ENCODE measurements around the gene RGR. TPM values are rescaled to one million over a fixed set of nuclear protein-coding genes. Genes with fewer than 3 reads are reported as not detected.

RGR gene
- polyA plus RNA-seq, 2 of the 4 experiments (the other 2 are of a cell fraction) = not detected

DNA sequence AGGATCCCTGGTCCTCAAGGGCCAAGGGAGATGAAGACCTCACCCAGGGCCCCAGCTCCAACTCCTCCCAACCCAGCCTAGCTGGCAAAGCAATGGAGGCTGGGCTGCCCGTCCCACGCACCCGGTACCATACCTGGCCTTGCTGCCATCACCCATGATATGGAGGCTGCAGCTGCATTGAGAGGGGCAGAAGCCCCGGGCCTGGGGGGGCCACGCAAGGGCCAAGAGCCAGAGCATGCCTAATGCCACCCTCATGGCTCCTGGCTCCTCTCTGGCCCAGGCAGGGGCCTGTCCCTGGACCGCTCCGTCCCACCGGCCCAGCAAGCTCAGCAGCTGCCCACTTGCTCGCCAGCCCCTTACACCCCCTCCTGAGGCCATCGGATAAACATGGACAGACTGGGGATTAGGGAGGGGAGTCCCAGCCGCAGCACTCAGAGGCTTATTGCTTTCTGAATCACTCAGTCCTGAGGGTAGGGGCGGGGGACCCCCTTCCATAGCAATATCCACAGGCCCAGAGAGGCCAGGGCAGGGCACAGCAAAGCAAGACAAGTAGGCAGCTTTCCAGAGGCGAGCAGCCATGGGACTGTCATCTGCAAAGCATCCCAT is 3.6 kb upstream of the RGR start, which contains the start of gene LRIT1:
LRIT1 (minus strand) TSS at position 362 of the 606 bp plus-strand sequence; CDS start at position 255, 107 bp downstream.
- ATAC-seq (no peak), FAIRE-seq (no peak), DNase-seq (ENCODE audit: low read depth in 1 of 2, low spot score in 1 of 2) (no peak)
- Histone ChIP-seq H3K4me2 (no peak within 1 kb of the TSS), H3K4me1 (no peaks in the 10 kb centered on the region), H3K4me3 (no peak within 1 kb of the TSS), H3K9me3 (no peaks in the 10 kb centered on the region), H3K27ac (no peak within 1 kb of the TSS)
- TF ChIP-seq NFE2L2 (conservative IDR thresholded peaks at IDR 0.05; ENCODE audit: low read length) = no peak
- TF ChIP-seq, protein P1, sequence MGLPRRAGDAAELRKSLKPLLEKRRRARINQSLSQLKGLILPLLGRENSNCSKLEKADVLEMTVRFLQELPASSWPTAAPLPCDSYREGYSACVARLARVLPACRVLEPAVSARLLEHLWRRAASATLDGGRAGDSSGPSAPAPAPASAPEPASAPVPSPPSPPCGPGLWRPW (IDR thresholded peaks at IDR 0.05) = no peak
- TF ChIP-seq, protein P2, sequence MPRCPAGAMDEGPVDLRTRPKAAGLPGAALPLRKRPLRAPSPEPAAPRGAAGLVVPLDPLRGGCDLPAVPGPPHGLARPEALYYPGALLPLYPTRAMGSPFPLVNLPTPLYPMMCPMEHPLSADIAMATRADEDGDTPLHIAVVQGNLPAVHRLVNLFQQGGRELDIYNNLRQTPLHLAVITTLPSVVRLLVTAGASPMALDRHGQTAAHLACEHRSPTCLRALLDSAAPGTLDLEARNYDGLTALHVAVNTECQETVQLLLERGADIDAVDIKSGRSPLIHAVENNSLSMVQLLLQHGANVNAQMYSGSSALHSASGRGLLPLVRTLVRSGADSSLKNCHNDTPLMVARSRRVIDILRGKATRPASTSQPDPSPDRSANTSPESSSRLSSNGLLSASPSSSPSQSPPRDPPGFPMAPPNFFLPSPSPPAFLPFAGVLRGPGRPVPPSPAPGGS (IDR thresholded peaks at IDR 0.05) = no peak
- TF ChIP-seq, protein P3, sequence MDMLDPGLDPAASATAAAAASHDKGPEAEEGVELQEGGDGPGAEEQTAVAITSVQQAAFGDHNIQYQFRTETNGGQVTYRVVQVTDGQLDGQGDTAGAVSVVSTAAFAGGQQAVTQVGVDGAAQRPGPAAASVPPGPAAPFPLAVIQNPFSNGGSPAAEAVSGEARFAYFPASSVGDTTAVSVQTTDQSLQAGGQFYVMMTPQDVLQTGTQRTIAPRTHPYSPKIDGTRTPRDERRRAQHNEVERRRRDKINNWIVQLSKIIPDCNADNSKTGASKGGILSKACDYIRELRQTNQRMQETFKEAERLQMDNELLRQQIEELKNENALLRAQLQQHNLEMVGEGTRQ (IDR thresholded peaks at IDR 0.05) = no peak
- TF ChIP-seq NPAS2 (CRISPR knock-in tag; IDR thresholded peaks at IDR 0.05; ENCODE audit: borderline replicate concordance) = no peak
- no peak for TF ChIP-seq FOSL2 (IDR thresholded peaks at IDR 0.05)
- no peak for TF ChIP-seq FOSL2 (CRISPR knock-in tag; IDR thresholded peaks at IDR 0.05)
- no peak for TF ChIP-seq JUN (IDR thresholded peaks at IDR 0.05)
- TF ChIP-seq, protein P4, sequence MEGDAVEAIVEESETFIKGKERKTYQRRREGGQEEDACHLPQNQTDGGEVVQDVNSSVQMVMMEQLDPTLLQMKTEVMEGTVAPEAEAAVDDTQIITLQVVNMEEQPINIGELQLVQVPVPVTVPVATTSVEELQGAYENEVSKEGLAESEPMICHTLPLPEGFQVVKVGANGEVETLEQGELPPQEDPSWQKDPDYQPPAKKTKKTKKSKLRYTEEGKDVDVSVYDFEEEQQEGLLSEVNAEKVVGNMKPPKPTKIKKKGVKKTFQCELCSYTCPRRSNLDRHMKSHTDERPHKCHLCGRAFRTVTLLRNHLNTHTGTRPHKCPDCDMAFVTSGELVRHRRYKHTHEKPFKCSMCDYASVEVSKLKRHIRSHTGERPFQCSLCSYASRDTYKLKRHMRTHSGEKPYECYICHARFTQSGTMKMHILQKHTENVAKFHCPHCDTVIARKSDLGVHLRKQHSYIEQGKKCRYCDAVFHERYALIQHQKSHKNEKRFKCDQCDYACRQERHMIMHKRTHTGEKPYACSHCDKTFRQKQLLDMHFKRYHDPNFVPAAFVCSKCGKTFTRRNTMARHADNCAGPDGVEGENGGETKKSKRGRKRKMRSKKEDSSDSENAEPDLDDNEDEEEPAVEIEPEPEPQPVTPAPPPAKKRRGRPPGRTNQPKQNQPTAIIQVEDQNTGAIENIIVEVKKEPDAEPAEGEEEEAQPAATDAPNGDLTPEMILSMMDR (IDR thresholded peaks at IDR 0.05) = no peak
- no peak for TF ChIP-seq NR3C1 (IDR thresholded peaks at IDR 0.05)
- no peak for TF ChIP-seq CBX8 (IDR thresholded peaks at IDR 0.05)
- TF ChIP-seq, protein P5, sequence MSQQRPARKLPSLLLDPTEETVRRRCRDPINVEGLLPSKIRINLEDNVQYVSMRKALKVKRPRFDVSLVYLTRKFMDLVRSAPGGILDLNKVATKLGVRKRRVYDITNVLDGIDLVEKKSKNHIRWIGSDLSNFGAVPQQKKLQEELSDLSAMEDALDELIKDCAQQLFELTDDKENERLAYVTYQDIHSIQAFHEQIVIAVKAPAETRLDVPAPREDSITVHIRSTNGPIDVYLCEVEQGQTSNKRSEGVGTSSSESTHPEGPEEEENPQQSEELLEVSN (IDR thresholded peaks at IDR 0.05; ENCODE audit: borderline replicate concordance, low read depth) = no peak
- no peak for TF ChIP-seq CHD2 (IDR thresholded peaks at IDR 0.05; ENCODE audit: low read length, partially characterized antibody)
- TF ChIP-seq, protein P6, sequence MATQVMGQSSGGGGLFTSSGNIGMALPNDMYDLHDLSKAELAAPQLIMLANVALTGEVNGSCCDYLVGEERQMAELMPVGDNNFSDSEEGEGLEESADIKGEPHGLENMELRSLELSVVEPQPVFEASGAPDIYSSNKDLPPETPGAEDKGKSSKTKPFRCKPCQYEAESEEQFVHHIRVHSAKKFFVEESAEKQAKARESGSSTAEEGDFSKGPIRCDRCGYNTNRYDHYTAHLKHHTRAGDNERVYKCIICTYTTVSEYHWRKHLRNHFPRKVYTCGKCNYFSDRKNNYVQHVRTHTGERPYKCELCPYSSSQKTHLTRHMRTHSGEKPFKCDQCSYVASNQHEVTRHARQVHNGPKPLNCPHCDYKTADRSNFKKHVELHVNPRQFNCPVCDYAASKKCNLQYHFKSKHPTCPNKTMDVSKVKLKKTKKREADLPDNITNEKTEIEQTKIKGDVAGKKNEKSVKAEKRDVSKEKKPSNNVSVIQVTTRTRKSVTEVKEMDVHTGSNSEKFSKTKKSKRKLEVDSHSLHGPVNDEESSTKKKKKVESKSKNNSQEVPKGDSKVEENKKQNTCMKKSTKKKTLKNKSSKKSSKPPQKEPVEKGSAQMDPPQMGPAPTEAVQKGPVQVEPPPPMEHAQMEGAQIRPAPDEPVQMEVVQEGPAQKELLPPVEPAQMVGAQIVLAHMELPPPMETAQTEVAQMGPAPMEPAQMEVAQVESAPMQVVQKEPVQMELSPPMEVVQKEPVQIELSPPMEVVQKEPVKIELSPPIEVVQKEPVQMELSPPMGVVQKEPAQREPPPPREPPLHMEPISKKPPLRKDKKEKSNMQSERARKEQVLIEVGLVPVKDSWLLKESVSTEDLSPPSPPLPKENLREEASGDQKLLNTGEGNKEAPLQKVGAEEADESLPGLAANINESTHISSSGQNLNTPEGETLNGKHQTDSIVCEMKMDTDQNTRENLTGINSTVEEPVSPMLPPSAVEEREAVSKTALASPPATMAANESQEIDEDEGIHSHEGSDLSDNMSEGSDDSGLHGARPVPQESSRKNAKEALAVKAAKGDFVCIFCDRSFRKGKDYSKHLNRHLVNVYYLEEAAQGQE (IDR thresholded peaks at IDR 0.05) = no peak
- no peak for TF ChIP-seq HDAC2 (IDR thresholded peaks at IDR 0.05)
- TF ChIP-seq, protein P7, sequence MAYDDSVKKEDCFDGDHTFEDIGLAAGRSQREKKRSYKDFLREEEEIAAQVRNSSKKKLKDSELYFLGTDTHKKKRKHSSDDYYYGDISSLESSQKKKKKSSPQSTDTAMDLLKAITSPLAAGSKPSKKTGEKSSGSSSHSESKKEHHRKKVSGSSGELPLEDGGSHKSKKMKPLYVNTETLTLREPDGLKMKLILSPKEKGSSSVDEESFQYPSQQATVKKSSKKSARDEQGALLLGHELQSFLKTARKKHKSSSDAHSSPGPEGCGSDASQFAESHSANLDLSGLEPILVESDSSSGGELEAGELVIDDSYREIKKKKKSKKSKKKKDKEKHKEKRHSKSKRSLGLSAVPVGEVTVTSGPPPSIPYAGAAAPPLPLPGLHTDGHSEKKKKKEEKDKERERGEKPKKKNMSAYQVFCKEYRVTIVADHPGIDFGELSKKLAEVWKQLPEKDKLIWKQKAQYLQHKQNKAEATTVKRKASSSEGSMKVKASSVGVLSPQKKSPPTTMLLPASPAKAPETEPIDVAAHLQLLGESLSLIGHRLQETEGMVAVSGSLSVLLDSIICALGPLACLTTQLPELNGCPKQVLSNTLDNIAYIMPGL (CRISPR knock-in tag; IDR thresholded peaks at IDR 0.05; ENCODE audit: borderline replicate concordance) = no peak
- TF ChIP-seq POLR2AphosphoS2 (conservative IDR thresholded peaks at IDR 0.05; ENCODE audit: low read length) = no peak
- no peak for TF ChIP-seq GATA3 (IDR thresholded peaks at IDR 0.05; ENCODE audit: borderline replicate concordance)
- WGBS (ENCODE audit: missing lambda C conversion rate) = 0% methylated on average over 3 of the region's 13 CpGs
- CTCF ChIA-PET = interaction anchor here (1.0 to 2.5 kb wide), 2 partner anchors 10 to 16 kb away, joined by 4 to 9 read pairs; no protein-coding TSS in a partner anchor
- POLR2A ChIA-PET = no interaction called here

Measured in A549 (cell line).